Neural crest cell (in vitro differentiated cells): Measurements from ENCODE around the gene TSPAN32. TPM values are rescaled to one million over a fixed set of nuclear protein-coding genes. Genes with fewer than 3 reads are reported as not detected.
"Not testable (repeated sequence)": the region's sequence is repeated elsewhere in the genome, so short reads cannot be mapped to it uniquely, and the experiment has no call there.

Source experiments
- DNase-seq: peaks from one replicate; pipeline ENCODE4 v3.0.0; 2021; ENCODE audit warnings: low read depth, mixed read lengths, low spot score
- H3K27ac Mint-ChIP-seq: one replicate; pipeline ENCODE4 v1.8.0; 2021; ENCODE audit warnings: mild to moderate bottlenecking, mixed read lengths; ENCODE audit not compliant: unreplicated experiment
- H3K27me3 Mint-ChIP-seq: 2 replicates; pipeline ENCODE4 v1.8.0; 2021; ENCODE audit warnings: low read depth, mild to moderate bottlenecking, mixed read lengths
- H3K36me3 Mint-ChIP-seq: 2 replicates; pipeline ENCODE4 v1.8.0; 2021; ENCODE audit warnings: low read depth, mild to moderate bottlenecking, mixed read lengths
- H3K4me1 Mint-ChIP-seq: 2 replicates; pipeline ENCODE4 v1.8.0; 2021; ENCODE audit warnings: mixed read lengths
- H3K4me3 Mint-ChIP-seq: one replicate; pipeline ENCODE4 v1.8.0; 2021; ENCODE audit warnings: mild to moderate bottlenecking, mixed read lengths
- H3K9me3 Mint-ChIP-seq: 2 replicates; pipeline ENCODE4 v1.8.0; 2021; ENCODE audit warnings: mixed read lengths
- CTCF ChIP-seq: fragments of 200-600 bp; sonication (generic); conservative IDR thresholded peaks from 2 replicates; pipeline ENCODE4 v1.5.0; 2021; ENCODE audit warnings: antibody characterized with exemption, mild to moderate bottlenecking
- total RNA-seq: library from RNA; stranded (reverse); gene quantifications from 2 replicates; pipeline ENCODE4 v1.2.1, GENCODE V29; 2021

Gene TSPAN32
- total RNA-seq, 1 donor from 2014 or later = not detected

DNA sequence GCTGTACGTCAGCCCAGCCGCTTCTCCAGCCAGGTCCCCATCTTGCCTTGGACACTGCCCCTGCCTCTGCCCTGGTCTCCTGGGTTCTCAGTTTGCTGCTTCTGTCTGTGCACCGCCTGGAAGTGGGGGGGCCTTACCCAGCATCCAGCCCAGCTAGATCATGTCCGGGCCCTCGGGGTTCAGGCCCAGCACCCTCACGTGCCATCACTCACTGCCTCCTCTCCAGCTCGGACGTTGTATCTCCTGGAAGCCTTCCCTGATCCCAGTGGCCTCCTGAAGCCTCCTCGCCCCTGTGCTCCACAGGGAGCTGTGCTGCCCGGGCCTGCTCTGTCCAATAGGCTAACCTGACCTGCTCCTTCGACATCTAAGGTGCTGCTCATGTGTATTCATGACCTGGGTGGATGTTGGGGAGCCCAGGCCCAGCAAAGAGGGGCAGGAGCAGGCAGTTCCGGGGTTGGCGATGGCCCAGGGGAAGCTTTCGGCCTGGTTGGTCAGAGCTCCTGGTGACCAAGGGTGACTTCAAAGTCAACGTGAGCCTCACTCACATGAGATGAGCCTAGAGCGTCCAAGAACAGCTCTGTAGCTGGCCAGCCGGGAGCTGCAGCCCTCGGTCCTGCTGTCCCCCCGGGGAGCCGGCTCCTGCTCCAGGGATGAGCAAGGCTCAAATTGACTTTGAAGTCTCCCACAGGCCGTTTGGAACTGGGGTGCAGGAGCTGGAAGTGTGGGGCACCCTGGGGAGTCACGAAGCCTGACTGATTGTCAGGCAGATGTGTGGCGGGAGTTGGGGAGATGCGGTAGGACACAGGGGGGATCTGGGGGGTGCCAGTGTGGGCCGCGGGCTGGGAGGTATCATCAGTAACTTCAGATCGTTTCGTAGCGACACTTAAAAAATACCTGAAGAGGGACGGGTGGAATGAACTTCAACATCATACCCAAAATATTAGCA lies 26.2 kb upstream of the TSPAN32 start:
- no peak for DNase-seq
- Mint-ChIP-seq H3K4me3 (no peak overlapping the region), H3K9me3 (peaks cover 8% of the 10 kb centered on the region), H3K36me3 (peaks cover 4% of the 10 kb centered on the region), H3K27me3 (peaks cover 41% of the 10 kb centered on the region), H3K4me1 (no peaks in the 10 kb centered on the region), H3K27ac (no peak overlapping the region)
- no peak for TF ChIP-seq CTCF

DNA sequence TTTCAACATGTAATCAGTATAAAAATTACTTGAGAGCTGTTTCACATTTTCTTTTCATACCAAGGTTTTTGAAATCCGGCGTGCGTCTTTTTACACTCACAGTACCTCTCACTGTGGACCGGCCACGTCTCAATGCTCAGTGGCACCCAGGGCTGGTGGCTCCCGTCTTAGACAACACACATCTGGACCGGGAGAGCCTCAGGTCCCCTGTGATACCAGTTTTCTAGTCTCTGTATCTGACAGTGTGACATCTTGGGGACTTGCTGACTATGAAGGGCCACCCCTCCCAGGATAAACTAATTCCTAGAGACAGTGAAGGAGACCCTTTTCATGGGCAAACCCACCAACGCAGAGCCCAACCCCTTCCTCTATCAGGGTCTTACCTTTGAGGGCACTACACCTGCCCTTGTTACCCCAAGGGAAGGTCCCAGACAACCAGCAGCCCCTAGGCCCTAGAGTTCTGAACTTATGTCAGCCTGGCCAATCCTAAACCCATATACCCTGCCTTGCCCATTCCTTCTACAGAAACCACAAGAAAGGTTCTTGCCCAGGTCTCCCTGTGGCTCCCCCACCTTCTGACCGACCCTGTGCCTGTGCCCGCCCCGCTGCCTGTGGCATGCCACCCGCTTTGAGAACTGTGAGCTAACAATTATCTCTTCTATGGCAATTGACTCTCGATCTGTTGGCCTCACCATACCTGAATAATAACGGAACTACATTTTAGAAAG lies 25.4 kb upstream of the TSPAN32 start:
- peaks cover 4% of the 10 kb centered on the region for H3K36me3 Mint-ChIP-seq
- no peak for TF ChIP-seq CTCF
- no peak for DNase-seq
- H3K4me1 Mint-ChIP-seq = no peaks in the 10 kb centered on the region
- no peak overlapping the region for H3K4me3 Mint-ChIP-seq
- H3K27ac Mint-ChIP-seq = no peak overlapping the region
- H3K27me3 Mint-ChIP-seq = peaks cover 38% of the 10 kb centered on the region
- peaks cover 8% of the 10 kb centered on the region for H3K9me3 Mint-ChIP-seq

DNA sequence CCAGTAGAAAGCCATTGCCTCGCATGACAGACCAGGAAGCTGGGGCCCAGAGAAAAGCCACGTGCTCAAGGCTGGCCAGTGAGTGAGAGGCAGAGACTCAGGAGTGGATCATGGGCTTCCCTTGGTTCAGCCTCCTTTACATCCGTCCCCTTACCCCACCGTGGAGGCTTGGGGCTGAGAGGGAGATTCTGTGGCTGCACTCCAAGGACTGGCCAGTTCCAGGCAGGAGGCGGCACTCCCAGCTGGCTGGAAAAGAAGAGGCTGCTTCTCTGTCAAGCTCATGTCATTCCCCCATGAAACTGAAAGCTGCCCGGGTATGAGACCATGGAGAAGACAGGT lies 24.8 kb upstream of the TSPAN32 start:
- no peak for TF ChIP-seq CTCF
- Mint-ChIP-seq H3K4me3 (no peak overlapping the region), H3K27ac (no peak overlapping the region), H3K9me3 (peaks cover 8% of the 10 kb centered on the region), H3K36me3 (peaks cover 4% of the 10 kb centered on the region), H3K4me1 (no peaks in the 10 kb centered on the region), H3K27me3 (peaks cover 35% of the 10 kb centered on the region)
- DNase-seq = no peak

DNA sequence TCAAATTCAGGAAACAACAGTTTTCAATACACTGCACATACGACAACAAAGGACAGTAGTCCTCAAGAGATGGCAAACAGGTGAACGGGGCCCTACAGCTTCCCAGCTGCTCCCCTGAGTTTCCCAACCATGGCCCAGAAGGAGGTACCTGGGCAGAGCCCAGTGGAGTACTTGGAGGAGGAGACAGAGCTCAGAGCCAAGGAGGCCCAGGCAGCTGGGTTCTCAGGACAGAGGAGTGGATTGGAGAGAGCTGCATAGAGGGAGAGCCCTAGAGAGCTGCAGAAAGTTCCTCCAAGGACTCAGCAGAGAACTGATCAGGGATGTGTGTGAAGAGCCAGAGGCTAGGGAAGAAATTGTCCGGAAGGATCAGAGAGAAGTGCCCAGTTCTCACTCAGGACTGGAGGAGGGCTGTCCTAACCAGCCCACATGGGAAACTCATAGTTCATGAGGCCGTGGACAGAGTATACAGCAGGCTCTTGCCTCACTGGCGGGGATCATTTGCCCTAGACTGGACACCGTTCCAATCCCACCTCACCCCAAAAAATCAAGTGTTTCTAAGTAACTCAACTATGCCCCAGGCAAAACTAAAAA lies 23.8 kb upstream of the TSPAN32 start:
- peaks cover 4% of the 10 kb centered on the region for H3K36me3 Mint-ChIP-seq
- TF ChIP-seq CTCF = no peak
- no peaks in the 10 kb centered on the region for H3K4me1 Mint-ChIP-seq
- no peak overlapping the region for H3K27ac Mint-ChIP-seq
- H3K4me3 Mint-ChIP-seq = no peak overlapping the region
- no peak for DNase-seq
- H3K27me3 Mint-ChIP-seq = peaks cover 27% of the 10 kb centered on the region
- H3K9me3 Mint-ChIP-seq = peaks cover 10% of the 10 kb centered on the region

GRCh38 chr11:2280208-2280607 lies 21.6 kb upstream of the TSPAN32 start:
- DNase-seq = no peak
- H3K4me1 Mint-ChIP-seq = no peaks in the 10 kb centered on the region
- no peak overlapping the region for H3K27ac Mint-ChIP-seq
- no peak for TF ChIP-seq CTCF
- H3K36me3 Mint-ChIP-seq = peaks cover 4% of the 10 kb centered on the region
- peaks cover 10% of the 10 kb centered on the region for H3K9me3 Mint-ChIP-seq
- H3K4me3 Mint-ChIP-seq = no peak overlapping the region
- H3K27me3 Mint-ChIP-seq = peaks cover 10% of the 10 kb centered on the region

DNA sequence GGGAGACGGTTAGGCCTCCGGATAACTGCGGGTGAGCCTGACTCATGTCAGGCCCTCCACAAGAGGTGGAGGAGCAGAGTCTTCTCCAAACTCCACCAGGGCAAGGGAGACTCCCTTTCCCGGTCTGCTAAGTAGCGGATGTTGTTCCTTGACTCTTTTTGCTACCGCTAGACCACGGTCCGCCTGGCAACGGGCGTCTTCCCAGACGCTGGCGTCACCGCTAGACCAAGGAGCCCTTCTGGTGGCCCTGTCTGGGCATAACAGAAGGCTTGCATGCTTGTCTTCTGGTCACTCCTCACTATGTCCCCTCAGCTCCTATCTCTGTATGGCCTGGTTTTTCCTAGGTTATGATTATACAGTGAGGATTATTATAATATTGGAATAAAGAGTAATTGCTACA lies 15.5 kb upstream of the TSPAN32 start:
- H3K4me3 Mint-ChIP-seq, DNase-seq, H3K27ac Mint-ChIP-seq, H3K36me3 Mint-ChIP-seq, H3K9me3 Mint-ChIP-seq: not testable (repeated sequence)
- Mint-ChIP-seq H3K27me3 (peaks cover 24% of the 10 kb centered on the region), H3K4me1 (peaks cover 13% of the 10 kb centered on the region)
